Kidney (tissue), 14 donors: ENCODE data around the gene MBNL3. TPM values are rescaled to one million over a fixed set of nuclear protein-coding genes. Genes with fewer than 3 reads are reported as not detected.

Experiments
- DNase-seq, 5 donors: peaks; one replicate each; pipeline ENCODE4 v3.0.0-alpha.2; 2013 to 2020
- FAIRE-seq: peaks from 2 replicates; lab custom pipeline; 2012; peaks lifted over from hg19 to GRCh38; lab: Jason Lieb, UNC
- H3K27ac ChIP-seq, 2 donors: one replicate each; pipeline ENCODE4 v1.7.0; 2013; ENCODE audit warnings: low read depth in 2 of 2, low read length in 2 of 2, inconsistent platforms in 1 of 2
- H3K27me3 ChIP-seq: one replicate; pipeline ENCODE4 v1.7.1; 2013; ENCODE audit warnings: low read length, inconsistent platforms; ENCODE audit not compliant: control insufficient read depth, insufficient read depth
- H3K36me3 ChIP-seq, 3 donors: one replicate each; pipeline versions ENCODE4 v1.7.0 to v1.7.1; 2013; ENCODE audit warnings: low read length in 3 of 3, control low read depth in 1 of 3, inconsistent platforms in 1 of 3; ENCODE audit not compliant: insufficient read depth in 3 of 3, control insufficient read depth in 2 of 3
- H3K4me1 ChIP-seq, 3 donors: one replicate each; pipeline versions ENCODE4 v1.7.0 to v1.7.1; 2013; ENCODE audit warnings: low read length in 3 of 3, inconsistent platforms in 1 of 3, low read depth in 1 of 3; ENCODE audit not compliant: control insufficient read depth in 2 of 3, insufficient read depth in 2 of 3
- H3K4me3 ChIP-seq, 3 donors: one replicate each; pipeline versions ENCODE4 v1.7.0 to v1.8.1; 2013; ENCODE audit warnings: low read length in 3 of 3, control low read depth in 1 of 3, inconsistent platforms in 1 of 3
- H3K9ac ChIP-seq, 3 donors: one replicate each; pipeline versions ENCODE4 v1.7.0 to v1.7.1; 2013; ENCODE audit warnings: low read length in 3 of 3, control low read depth in 1 of 3, inconsistent platforms in 1 of 3
- H3K9me3 ChIP-seq, 3 donors: one replicate each; pipeline versions ENCODE4 v1.7.0 to v1.7.1; 2013; ENCODE audit warnings: low read length in 3 of 3, control low read depth in 1 of 3, inconsistent platforms in 1 of 3; ENCODE audit not compliant: control insufficient read depth in 2 of 3, insufficient read depth in 1 of 3
- CTCF ChIP-seq: IDR thresholded peaks from 3 replicates; pipeline ENCODE4 v1.5.1; 2012; ENCODE audit warnings: mild to moderate bottlenecking, moderate library complexity, borderline replicate concordance; ENCODE audit not compliant: insufficient read depth; ENCODE audit errors: extremely low read depth
- intact Hi-C: fragments of 100-400 bp; cut with DNase I; formaldehyde crosslinking; loops from one replicate; pipeline ENCODE4 v1.11.1; 2022
- polyA plus RNA-seq: library from polyadenylated mRNA; stranded (reverse); fragments of 350-450 nt; fragmentation: Illumina TruSeq; extraction: RNeasy Lipid Tissue Mini Kit (QIAGEN cat#74804); gene quantifications from one replicate; pipeline ENCODE4 v1.2.3, GENCODE V29; 2014; ENCODE audit warnings: low read depth, low replicate concordance; ENCODE audit not compliant: insufficient read depth
- total RNA-seq: library from RNA; stranded (reverse); fragmentation: NEBNext Ultra II Directional; extraction: Animal tissue kit (Norgen Biotek cat#: 25700); gene quantifications from one replicate; pipeline ENCODE4 v1.2.1, GENCODE V29; 2021
- donor health status: control.
- donor health status: control.
- donor health status: control.
- donor health status: control.
- donor health status: control.
- donor health status: DM: yes; HTN: yes; CAD: no.
- donor health status: Normal renal cell carcinoma (clear cell type).

The MBNL3 gene
- total and polyA plus RNA-seq, 2 donors from 2014 or later, result 3.3 to 34.5 TPM

- H3K4me1 ChIP-seq, result peaks cover 2 to 4% (median 3%) of the 10 kb centered on the region in 3 donors
- H3K27ac ChIP-seq, result no peak overlapping the region
- H3K9ac ChIP-seq, result no peak overlapping the region
- DNase-seq (peak in 1 of 5 donors; percentile 5), FAIRE-seq (no peak)
- intact Hi-C loops, result no loop called here
- no peaks in the 10 kb centered on the region for H3K9me3 ChIP-seq
- H3K36me3 ChIP-seq, result no peaks in the 10 kb centered on the region
- no peak for TF ChIP-seq CTCF
- H3K4me3 ChIP-seq, result no peak overlapping the region
- H3K27me3 ChIP-seq, result peaks cover 3% of the 10 kb centered on the region
Measured at GRCh38 chrX:132483951-132484350, 4.9 kb downstream of the MBNL3 start.

GRCh38 chrX:132483488-132483887, 5.3 kb downstream of the MBNL3 start:
- Histone ChIP-seq H3K27ac (no peak overlapping the region), H3K36me3 (no peaks in the 10 kb centered on the region), H3K4me3 (no peak overlapping the region), H3K9me3 (no peaks in the 10 kb centered on the region), H3K27me3 (peaks cover 3% of the 10 kb centered on the region), H3K4me1 (peaks cover 2 to 4% (median 3%) of the 10 kb centered on the region in 3 donors), H3K9ac (no peak overlapping the region)
- no peak for FAIRE-seq
- intact Hi-C loops, result no loop called here
- TF ChIP-seq CTCF, result no peak
- DNase-seq, result no peak

- Histone ChIP-seq H3K27me3 (no peaks in the 10 kb centered on the region), H3K27ac (no peak overlapping the region), H3K9me3 (no peaks in the 10 kb centered on the region), H3K9ac (no peak overlapping the region), H3K36me3 (no peaks in the 10 kb centered on the region), H3K4me3 (no peak overlapping the region), H3K4me1 (peaks cover 2 to 4% (median 3%) of the 10 kb centered on the region in 3 donors)
- intact Hi-C loops, result no loop called here
- no peak for TF ChIP-seq CTCF
- FAIRE-seq (no peak), DNase-seq (peak in 1 of 5 donors; percentile 4)
Measured at GRCh38 chrX:132482632-132483031, 6.2 kb downstream of the MBNL3 start.

GRCh38 chrX:132481449-132481848, 7.4 kb downstream of the MBNL3 start:
- intact Hi-C loops, result no loop called here
- FAIRE-seq (no peak), DNase-seq (no peak)
- Histone ChIP-seq H3K27me3 (no peaks in the 10 kb centered on the region), H3K36me3 (no peaks in the 10 kb centered on the region), H3K9ac (no peak overlapping the region), H3K9me3 (no peaks in the 10 kb centered on the region), H3K27ac (no peak overlapping the region), H3K4me3 (no peak overlapping the region), H3K4me1 (peaks cover 2 to 4% (median 3%) of the 10 kb centered on the region in 3 donors)
- no peak for TF ChIP-seq CTCF
